G401 (cell line): ENCODE measurements around the gene CAMKV. TPM values are rescaled to one million over a fixed set of nuclear protein-coding genes. Genes with fewer than 3 reads are reported as not detected.
A peak's percentile ranks its signal among the peaks of the same experiment; 100 is the strongest.

Source experiments
- DNase-seq: peaks from one replicate; pipeline ENCODE4 v3.0.0-alpha.2; 2015; ENCODE audit warnings: low spot score
- in situ Hi-C: cut with HindIII; loops from 2 replicates; pipeline ENCODE4 v1.10.0; 2016; ENCODE audit warnings: low sequenced_read_pairs, mixed read lengths
- total RNA-seq: library from RNA; depleted of rRNA; stranded (reverse); fragments of >200 nt; shearing (Covaris generic); gene quantifications from 2 replicates; pipeline ENCODE4 v1.2.3, GENCODE V29; 2014

Gene CAMKV
- total RNA-seq, 1 experiment from 2014 or later: 1.4 TPM

- in situ Hi-C loops: no loop called here
- DNase-seq: peak; percentile 19
Observed at GRCh38 chr3:49899815-49900214, 30.1 kb upstream of the CAMKV start.

GRCh38 chr3:49898991-49899390 is 29.3 kb upstream of the CAMKV start:
- in situ Hi-C loops: no loop called here
- no peak for DNase-seq

GRCh38 chr3:49896345-49896744 is 26.6 kb upstream of the CAMKV start:
- in situ Hi-C loops: no loop called here
- no peak for DNase-seq

- in situ Hi-C loops: no loop called here
- no peak for DNase-seq
Observed at GRCh38 chr3:49895791-49896190, 26.1 kb upstream of the CAMKV start.

- no peak for DNase-seq
- in situ Hi-C loops: no loop called here
Observed at GRCh38 chr3:49889296-49889695, 19.6 kb upstream of the CAMKV start.

- in situ Hi-C loops: no loop called here
- DNase-seq: no peak
Observed at GRCh38 chr3:49886922-49887265, 17.2 kb upstream of the CAMKV start.

- in situ Hi-C loops: no loop called here
- DNase-seq: no peak
Observed at GRCh38 chr3:49883998-49884397, 14.3 kb upstream of the CAMKV start.

GRCh38 chr3:49882166-49882565 is 12.5 kb upstream of the CAMKV start:
- DNase-seq: no peak
- in situ Hi-C loops: no loop called here

GRCh38 chr3:49880581-49881315 is 11.0 kb upstream of the CAMKV start:
- in situ Hi-C loops: no loop called here
- no peak for DNase-seq

GRCh38 chr3:49879721-49880120 is 10.0 kb upstream of the CAMKV start:
- no peak for DNase-seq
- in situ Hi-C loops: no loop called here

- in situ Hi-C loops: no loop called here
- DNase-seq: no peak
Observed at GRCh38 chr3:49878686-49879085, 9.0 kb upstream of the CAMKV start.

GRCh38 chr3:49877716-49878115 is 8.0 kb upstream of the CAMKV start:
- in situ Hi-C loops: no loop called here
- no peak for DNase-seq

GRCh38 chr3:49876567-49876966 is 6.9 kb upstream of the CAMKV start:
- in situ Hi-C loops: no loop called here
- no peak for DNase-seq

GRCh38 chr3:49873623-49874022 is 3.9 kb upstream of the CAMKV start:
- in situ Hi-C loops: no loop called here
- DNase-seq: no peak

- in situ Hi-C loops: no loop called here
- DNase-seq: no peak
Observed at GRCh38 chr3:49872801-49873281, 3.1 kb upstream of the CAMKV start.

- no peak for DNase-seq
- in situ Hi-C loops: no loop called here
Observed at GRCh38 chr3:49871531-49872153, 1.9 kb upstream of the CAMKV start.

GRCh38 chr3:49868862-49869466 is 742 bp downstream of the CAMKV start:
- in situ Hi-C loops: no loop called here
- DNase-seq: no peak

GRCh38 chr3:49867871-49868321 is 1.8 kb downstream of the CAMKV start:
- in situ Hi-C loops: no loop called here

GRCh38 chr3:49867400-49867799 is 2.3 kb downstream of the CAMKV start:
- DNase-seq: no peak
- in situ Hi-C loops: no loop called here

More at GRCh38 chr3:49867871-49868321, 1.8 kb downstream of the CAMKV start:
- DNase-seq: no peak

GRCh38 chr3:49865198-49865784 is 4.4 kb downstream of the CAMKV start:
- in situ Hi-C loops: no loop called here
- no peak for DNase-seq
